GM19372 (cell line): ENCODE data around the gene RELT.
"Not testable (repeated sequence)": the region's sequence is repeated elsewhere in the genome, so short reads cannot be mapped to it uniquely, and the experiment has no call there.

ENCODE experiments used
- ATAC-seq: cut with Tn5 transposase; IDR thresholded peaks from one replicate; pipeline ENCODE4 v1.9.1; 2021; ENCODE audit warnings: mild to moderate bottlenecking, low read depth, moderate library complexity; ENCODE audit not compliant: unreplicated experiment

The RELT gene

GRCh38 chr11:73428227-73428626 is 52.0 kb downstream of the RELT start:
- ATAC-seq, result no peak

- no peak for ATAC-seq
Measured at GRCh38 chr11:73428699-73429098, 52.5 kb downstream of the RELT start.

GRCh38 chr11:73429121-73429750 is 53.0 kb downstream of the RELT start:
- no peak for ATAC-seq

GRCh38 chr11:73430326-73430725 is 54.1 kb downstream of the RELT start:
- ATAC-seq, result no peak

GRCh38 chr11:73431396-73431795 is 55.2 kb downstream of the RELT start:
- no peak for ATAC-seq

- not testable (repeated sequence) for ATAC-seq
Measured at GRCh38 chr11:73436859-73437258, 60.7 kb downstream of the RELT start.

GRCh38 chr11:73439002-73439843 is 63.0 kb downstream of the RELT start:
- ATAC-seq, result no peak

- no peak for ATAC-seq
Measured at GRCh38 chr11:73445980-73446379, 69.8 kb downstream of the RELT start.

GRCh38 chr11:73446766-73447165 is 70.6 kb downstream of the RELT start:
- no peak for ATAC-seq
